ENCODE results near the gene HOXC11.

Gene HOXC11

DNA sequence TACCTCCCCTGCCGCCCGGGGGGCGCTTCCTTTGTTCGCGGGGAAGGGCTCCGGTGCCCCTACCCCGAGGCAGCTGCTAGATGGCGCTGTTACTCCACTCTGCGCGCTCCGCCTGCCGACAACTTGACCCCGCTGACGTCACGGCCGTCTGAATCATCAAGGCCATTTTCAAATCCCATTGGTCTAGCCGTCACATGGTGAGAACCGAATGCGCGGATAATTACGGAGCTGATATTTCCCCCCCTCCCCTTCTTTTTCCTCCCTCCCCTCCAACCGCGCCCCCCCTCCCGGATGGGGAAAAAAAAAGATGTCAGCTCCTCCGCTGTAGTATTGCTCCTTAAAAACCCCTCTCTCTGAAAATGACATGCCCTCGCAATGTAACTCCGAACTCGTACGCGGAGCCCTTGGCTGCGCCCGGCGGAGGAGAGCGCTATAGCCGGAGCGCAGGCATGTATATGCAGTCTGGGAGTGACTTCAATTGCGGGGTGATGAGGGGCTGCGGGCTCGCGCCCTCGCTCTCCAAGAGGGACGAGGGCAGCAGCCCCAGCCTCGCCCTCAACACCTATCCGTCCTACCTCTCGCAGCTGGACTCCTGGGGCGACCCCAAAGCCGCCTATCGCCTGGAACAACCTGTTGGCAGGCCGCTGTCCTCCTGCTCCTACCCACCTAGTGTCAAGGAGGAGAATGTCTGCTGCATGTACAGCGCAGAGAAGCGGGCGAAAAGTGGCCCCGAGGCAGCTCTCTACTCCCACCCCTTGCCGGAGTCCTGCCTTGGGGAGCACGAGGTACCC is 12.2 kb downstream of the HOXC11 start, which contains the start of gene HOXC10:
Gene HOXC10, plus strand, starts transcription at position 246 of the 791 bp plus-strand sequence. Its CDS starts 114 bp downstream, at position 360.
- DNase-seq (ENCODE audit: low read depth in 2 of 2, low spot score in 1 of 2): peak; percentile 51 to 63

- no peak for DNase-seq (ENCODE audit: low read depth in 2 of 2, low spot score in 1 of 2)
Observed at GRCh38 chr12:53985692-53985993, 12.7 kb downstream of the HOXC11 start.

GRCh38 chr12:53985994-53986685 is 13.2 kb downstream of the HOXC11 start:
- DNase-seq (ENCODE audit: low read depth in 2 of 2, low spot score in 1 of 2): no peak

- DNase-seq (ENCODE audit: low read depth in 2 of 2, low spot score in 1 of 2): no peak
Observed at GRCh38 chr12:53986686-53987483, 14.0 kb downstream of the HOXC11 start.

DNA sequence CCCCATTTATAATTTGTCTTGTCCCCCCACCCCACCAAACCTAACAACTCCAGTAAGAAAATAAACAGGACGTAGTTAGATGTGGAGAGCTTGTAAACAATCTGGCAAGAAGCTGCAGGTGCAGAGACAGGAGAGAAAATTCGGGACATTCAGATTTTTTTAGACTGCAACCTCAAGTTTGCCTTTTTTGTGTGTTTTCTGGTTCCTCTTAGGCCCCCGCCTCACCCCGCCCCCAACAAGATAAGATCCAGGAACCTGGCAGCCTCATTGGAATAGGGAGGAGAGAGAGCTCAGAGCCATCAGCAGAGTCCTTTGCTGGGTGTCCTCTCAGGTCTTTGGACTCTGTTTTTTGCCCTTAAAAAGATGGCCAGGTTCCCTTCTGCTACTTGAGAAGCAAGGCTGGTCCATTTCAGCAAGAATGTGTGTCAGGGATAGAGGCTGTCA is 14.9 kb downstream of the HOXC11 start:
- no peak for DNase-seq (ENCODE audit: low read depth in 2 of 2, low spot score in 1 of 2)

DNA sequence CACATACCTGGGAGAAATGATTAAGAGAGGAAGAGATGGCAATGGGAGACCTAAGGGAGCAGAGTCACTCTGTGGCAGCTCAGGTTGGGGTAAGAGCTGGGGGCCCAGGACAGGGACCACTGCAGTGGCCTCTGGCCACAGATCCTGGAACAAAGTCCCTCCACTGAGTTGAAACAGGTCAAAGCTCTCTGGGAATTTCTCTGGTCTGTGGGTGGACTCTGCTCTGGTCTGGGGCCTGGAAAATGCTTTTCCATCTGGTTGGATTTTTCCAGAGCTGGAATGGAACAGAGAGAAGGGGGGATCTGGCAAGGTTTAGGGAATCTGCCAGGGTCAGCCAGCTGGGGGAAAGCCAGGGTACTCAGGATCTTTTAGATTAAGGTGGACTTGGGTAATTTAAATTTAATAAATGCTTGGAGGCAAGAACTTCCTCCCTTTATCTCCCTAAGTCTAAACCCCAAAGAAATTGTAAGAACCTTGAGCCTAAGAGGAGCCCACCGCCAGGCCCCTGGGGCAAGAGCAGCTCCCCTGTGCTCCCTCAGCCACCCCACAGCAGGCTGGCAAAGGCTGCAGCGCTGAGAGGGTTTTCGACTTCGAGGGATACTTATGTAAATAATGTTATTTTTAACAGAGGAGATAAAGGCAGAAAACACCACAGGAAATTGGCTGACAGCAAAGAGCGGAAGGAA is 15.8 kb downstream of the HOXC11 start:
- no peak for DNase-seq (ENCODE audit: low read depth in 2 of 2, low spot score in 1 of 2)

DNA sequence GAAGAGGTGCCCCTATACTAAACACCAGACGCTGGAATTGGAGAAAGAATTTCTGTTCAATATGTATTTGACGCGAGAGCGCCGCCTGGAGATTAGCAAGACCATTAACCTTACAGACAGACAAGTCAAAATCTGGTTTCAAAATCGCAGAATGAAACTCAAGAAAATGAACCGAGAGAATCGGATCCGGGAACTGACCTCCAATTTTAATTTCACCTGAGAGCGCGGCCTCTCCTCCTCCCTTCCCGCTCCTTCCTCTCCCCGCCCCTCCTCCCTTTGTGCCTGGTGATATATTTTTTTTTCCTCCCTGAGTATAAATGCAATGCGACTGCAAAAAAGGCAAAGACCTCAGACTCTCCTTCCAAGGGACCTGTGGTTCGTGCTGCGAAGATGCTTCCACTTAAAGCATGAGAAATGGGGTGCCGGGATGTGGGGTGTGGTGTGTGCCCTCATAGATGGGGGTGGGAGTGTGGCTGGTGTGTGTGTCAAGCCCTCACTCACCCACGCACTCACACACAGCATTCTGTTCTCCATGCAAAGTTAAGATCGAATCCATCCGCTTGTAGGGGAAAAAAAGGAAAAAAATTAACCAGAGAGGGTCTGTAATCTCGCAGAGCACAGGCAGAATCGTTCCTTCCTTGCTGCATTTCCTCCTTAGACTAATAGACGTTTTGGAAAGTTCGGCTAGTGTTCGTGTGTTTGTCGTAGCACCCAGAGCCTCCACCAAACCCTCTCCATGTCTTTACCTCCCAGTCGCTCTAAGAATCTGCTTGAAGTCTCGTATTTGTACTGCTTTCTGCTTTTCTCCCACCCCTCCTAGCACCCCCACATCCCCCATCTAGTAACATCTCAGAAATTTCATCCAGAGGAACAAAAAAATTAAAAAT is 16.5 kb downstream of the HOXC11 start:
- no peak for DNase-seq (ENCODE audit: low read depth in 2 of 2, low spot score in 1 of 2)

DNA sequence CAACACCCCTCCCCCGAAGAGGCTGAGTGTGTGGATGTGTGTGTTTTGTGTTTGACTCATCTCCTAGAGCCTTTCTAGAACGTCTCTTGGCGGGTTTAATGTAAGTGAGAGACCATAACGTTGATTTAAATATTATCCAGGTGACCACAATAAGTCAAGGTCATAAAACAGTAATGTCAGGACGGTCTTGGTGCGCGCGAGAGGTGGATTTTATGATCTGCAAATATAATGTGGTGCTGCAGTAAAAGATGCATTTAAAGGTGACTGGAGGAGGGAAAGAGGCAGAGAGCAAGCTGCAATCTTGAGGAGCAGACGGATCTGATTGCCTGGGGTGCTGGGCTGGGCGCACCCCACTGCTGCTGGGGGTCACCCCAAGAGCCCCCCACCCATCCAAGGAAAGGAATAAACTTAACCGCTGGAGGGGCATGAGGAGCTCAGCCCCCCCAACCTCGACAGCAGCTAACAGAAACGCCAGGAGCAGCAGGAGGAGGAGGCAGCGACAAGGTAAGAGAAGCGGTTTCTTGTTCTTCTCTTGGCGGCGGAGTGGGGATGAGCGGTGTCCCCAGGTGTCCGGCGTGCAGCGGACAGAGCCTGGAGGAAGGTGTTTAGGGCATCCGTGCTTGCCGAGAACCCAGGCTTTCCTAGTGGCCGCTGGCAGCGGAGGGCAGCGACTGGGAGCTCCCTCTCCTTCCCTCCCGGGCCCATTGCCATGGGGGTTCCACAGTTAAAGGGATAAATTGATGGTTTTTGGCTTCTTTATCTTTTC is 17.6 kb downstream of the HOXC11 start:
- DNase-seq (ENCODE audit: low read depth in 2 of 2, low spot score in 1 of 2): no peak

DNA sequence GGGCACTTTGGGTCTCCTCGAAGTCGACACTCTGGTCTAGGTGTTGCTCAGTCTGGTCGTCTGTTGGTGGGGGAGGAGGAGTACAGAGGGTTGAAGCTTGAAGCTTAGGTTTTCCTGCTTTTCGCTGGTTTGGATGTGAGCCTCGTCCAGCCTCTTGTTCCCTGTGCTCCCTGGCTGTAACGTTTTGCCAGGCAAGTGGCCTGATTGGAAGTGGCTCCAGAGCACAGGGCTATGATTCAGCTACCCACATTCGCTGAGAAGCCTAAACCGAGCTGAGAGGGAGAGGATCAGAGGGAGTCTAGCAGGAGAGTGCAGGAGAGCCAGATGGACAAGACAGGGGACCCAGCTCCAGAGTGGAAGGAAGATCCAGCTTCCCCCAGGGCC is 18.1 kb downstream of the HOXC11 start:
- no peak for DNase-seq (ENCODE audit: low read depth in 2 of 2, low spot score in 1 of 2)

DNA sequence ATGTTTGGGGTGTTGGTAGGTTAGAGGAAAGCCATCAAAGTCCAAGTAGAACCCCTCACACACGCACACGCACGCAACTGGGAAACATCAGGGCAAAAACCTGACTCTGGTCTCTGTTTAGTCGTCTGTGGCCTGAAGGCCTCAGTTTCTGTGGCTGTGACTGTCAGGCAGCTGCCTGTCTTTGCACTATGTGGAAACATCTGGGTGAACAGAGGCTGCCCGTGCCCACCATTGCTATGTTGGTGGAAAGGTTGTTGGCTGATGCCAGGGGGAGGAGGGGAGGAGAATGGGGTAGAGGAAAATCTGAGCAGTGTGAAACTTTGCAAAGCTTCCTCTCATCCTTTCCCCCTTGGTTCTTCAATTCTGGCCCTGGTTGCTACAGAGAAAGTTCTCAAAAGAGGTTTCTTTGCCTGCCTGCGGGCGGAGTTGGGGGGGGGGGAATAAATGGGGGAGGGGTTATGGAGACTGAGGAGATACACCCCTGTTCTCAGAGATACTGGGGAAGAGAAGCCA is 19.5 kb downstream of the HOXC11 start:
- DNase-seq (ENCODE audit: low read depth in 2 of 2, low spot score in 1 of 2): no peak

- DNase-seq (ENCODE audit: low read depth in 2 of 2, low spot score in 1 of 2): no peak
Observed at GRCh38 chr12:53993162-53994008, 20.5 kb downstream of the HOXC11 start.

DNA sequence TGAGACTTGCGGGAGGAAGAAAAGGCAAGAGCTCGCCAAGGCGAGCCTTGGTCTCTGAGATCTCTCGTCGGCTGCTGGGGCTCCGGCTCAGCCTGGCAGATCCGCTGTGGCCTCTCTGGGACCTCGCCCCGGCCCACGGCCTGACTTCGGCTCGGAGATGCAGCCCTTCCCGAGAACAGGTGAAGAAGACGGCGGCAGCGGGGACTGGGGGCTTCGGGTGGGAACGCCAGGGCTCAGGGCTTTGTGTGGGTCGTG is 21.0 kb downstream of the HOXC11 start:
- no peak for DNase-seq (ENCODE audit: low read depth in 2 of 2, low spot score in 1 of 2)

- no peak for DNase-seq (ENCODE audit: low read depth in 2 of 2, low spot score in 1 of 2)
Observed at GRCh38 chr12:53994264-53995001, 21.5 kb downstream of the HOXC11 start.

DNA sequence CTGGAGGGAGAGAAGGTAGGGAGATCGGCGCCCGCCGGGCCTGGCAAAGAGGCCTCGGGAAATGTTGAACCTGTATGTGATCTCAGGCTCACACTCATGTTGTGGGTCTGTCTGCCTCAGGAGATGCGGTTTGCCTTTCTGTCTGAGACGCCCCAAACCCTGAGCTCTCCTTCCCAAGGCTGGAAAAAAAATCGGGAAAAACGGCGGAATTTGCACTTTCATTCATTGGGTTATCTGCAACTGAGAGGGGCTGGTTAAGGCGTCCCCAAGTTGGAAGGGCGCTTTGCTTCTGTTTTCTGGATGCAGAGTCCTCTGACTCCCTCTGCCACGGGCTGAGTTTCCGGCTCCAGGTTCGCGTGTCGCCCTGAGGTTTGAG is 22.1 kb downstream of the HOXC11 start:
- DNase-seq (ENCODE audit: low read depth in 2 of 2, low spot score in 1 of 2): no peak

DNA sequence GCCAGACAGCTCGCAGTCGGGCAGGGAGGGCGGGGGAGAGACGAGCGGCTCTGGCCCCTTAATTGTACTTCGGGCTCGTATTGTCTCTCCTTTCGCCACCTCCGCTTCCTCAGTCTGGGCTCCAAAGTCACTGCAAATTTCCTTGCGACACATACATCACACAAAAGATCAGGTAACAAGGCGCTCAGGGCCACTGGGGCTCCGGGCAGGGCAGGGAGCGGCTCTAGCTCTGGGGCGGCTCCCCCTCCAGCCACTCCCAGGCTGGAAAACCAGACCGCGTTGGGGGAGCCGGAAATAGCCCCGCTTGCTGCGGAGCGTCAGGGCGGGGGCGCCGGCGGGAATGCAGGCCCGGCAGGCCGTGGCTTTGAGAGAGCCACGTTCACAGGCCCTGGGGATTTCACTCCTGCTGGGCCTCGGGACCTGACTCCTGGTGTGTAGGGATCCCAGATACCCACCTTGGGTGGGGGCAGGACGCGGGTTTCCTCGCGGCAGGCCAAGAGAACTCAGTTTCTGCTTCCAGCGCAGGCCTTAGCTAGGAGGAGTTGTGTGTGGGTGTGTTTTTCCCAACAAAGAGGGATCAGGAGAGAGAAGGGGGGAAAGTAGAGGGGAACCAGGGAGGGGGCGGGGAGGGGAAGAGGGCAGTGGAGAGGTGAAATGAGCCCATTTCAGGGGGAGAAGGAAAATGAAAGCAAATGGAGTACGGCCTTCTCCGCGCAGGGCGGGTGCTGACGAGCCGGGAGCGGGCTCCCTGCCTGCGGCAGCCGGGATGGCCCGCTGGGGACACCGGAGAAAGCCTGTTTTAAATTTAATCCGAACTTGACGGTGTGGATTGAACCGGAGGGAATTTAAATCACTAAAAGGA is 22.7 kb downstream of the HOXC11 start:
- no peak for DNase-seq (ENCODE audit: low read depth in 2 of 2, low spot score in 1 of 2)

DNA sequence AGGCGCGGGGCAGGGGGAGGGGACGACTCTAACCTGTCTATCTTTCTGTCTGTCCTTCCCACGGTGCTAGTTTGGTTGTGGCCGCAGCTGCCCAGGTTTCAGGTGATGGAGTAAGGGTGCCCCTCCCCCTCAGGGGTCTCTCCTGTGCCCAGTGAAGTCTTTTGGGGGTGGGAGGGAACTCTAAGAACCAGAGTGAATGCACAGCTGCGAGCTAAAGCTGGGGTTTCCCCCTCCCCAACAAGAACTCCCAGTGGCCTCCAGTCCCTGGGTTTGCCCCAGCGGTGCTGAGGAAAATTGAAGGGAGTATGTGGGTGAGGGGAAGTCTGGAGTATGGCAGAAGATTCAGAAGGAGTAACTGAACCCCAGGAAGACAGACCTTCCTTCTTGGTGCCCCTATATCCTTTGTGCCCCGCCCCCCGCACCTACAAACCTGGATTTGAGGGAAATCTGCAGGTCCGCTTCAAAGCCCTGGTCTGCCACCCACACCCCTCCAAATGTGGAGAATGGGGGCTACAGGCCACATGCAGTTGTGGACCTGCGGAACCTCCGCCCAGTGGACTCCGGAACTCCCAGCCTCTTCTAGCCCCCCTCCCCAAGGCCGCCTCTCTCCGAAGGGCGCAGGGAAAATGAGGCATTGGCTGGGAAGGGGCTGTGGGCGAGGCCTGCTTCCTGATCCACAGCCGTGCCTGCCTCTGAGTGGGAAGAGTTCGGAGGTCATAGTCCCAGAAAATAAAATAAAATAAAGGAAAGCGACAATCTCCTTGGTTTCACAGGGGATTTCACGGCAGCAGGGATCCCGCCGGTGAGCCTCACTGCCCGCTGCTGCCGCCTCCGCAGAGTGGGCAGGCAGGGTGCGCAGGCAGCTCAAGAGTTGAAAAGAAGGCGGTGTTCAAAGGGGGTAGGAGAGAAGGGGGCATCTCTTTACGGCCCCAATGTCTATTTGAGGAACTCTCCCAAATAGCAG is 23.6 kb downstream of the HOXC11 start:
- DNase-seq (ENCODE audit: low read depth in 2 of 2, low spot score in 1 of 2): no peak

All from stimulated activated CD8-positive, alpha-beta memory T cell treated with anti-CD3 and anti-CD28 coated beads, Interleukin-4, amount 100 ng/mL, for 4 hours (primary cell).